RWPE2 (cell line): ENCODE data around the gene ECE1.

Experiments
- ATAC-seq: fragments of 200-7000 bp; cut with Tn5 transposase; 3 replicates; pipeline ENCODE4 v1.9.1; 2021; ENCODE audit warnings: low read depth
- DNase-seq: peaks from one replicate; pipeline ENCODE4 v3.0.0-alpha.2; 2020; ENCODE audit warnings: low spot score
- H3K27ac ChIP-seq: fragments of 450-650 bp; 2 replicates; pipeline ENCODE4 v1.5.1; 2017; ENCODE audit warnings: mild to moderate bottlenecking; ENCODE audit not compliant: poor library complexity, severe bottlenecking
- H3K27me3 ChIP-seq: fragments of 250-450 bp; sonication (Bioruptor Pico); 2 replicates; pipeline ENCODE4 v1.5.1; 2021; ENCODE audit warnings: mild to moderate bottlenecking, moderate library complexity; ENCODE audit not compliant: insufficient read depth, poor library complexity, severe bottlenecking
- H3K36me3 ChIP-seq: fragments of 250-450 bp; sonication (Bioruptor Pico); 2 replicates; pipeline ENCODE4 v1.5.1; 2020; ENCODE audit warnings: low read depth, mild to moderate bottlenecking, moderate library complexity
- H3K4me1 ChIP-seq: fragments of 250-450 bp; sonication (Bioruptor Pico); 2 replicates; pipeline ENCODE4 v1.5.1; 2021; ENCODE audit warnings: mild to moderate bottlenecking, moderate library complexity; ENCODE audit not compliant: insufficient read depth, poor library complexity, severe bottlenecking
- H3K4me3 ChIP-seq: fragments of 250-450 bp; sonication (Bioruptor Pico); 2 replicates; pipeline ENCODE4 v1.5.1; 2021; ENCODE audit warnings: mild to moderate bottlenecking, moderate library complexity; ENCODE audit not compliant: severe bottlenecking
- H3K9me3 ChIP-seq: fragments of 250-450 bp; sonication (Bioruptor Pico); 2 replicates; pipeline ENCODE4 v1.5.1; 2021; ENCODE audit warnings: mild to moderate bottlenecking, moderate library complexity; ENCODE audit not compliant: severe bottlenecking
- CTCF ChIP-seq: fragments of 450-650 bp; IDR thresholded peaks from one replicate; pipeline ENCODE4 v1.5.1; 2017; ENCODE audit warnings: mild to moderate bottlenecking, moderate library complexity; ENCODE audit not compliant: poor library complexity, severe bottlenecking

The ECE1 gene

DNA sequence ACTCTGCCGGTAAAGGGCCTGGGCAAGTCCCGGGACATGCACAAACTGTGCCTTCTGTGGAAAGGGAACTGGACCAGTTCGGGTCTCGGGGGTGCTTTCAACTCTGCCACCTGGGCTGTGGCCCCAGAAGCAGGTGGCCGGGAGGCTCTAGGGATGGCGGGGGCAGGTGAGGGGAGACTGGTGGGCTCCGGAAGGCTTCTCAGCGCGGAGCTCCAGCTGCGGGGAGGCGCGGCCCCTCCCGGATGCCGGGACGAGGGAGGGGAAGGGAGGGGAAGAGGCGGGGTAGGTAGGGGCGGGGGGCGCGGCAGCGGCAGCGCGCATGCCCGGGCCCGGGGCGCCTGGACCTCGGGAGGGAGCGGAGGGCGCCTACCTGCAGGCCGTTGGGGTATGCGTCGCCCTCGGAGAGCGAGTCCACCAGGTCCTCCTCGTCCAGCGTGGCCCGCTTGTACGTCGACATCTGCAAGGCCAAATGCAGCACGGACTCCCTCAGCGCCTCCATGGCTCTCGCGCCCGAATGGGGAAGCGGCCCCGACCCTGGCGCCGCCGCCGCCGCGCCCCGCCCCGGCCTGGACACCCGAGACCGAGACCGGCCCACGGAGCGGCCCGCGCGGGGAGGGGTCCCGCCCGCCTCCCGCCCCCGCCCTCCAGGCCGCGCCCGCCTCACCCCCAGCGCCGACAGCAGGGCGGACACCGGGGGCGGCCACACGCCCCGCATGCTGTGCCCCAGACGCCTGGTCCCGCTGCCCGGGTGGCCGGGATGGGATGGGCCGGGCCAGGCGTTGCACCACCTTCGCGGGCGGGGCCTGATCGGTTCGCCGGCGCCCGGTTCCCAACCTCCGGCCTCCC, at the start of gene ECE1:
ECE1 (minus strand) TSS at position 764 of the 846 bp plus-strand sequence; CDS start at position 715, 49 bp downstream.
- Histone ChIP-seq H3K27ac (peak within 1 kb of the TSS; percentile 39), H3K4me1 (peaks cover 9% of the 10 kb centered on the region)
- DNase-seq = no peak

GRCh38 chr1:21339356-21340229, 49.3 kb upstream of the ECE1 start:
- TF ChIP-seq CTCF = no peak
- ATAC-seq = no peak
- H3K4me1 ChIP-seq = peaks cover 31% of the 10 kb centered on the region
- no peak for DNase-seq
- H3K4me3 ChIP-seq = no peak overlapping the region
- no peaks in the 10 kb centered on the region for H3K9me3 ChIP-seq
- H3K27ac ChIP-seq = no peak overlapping the region
- no peaks in the 10 kb centered on the region for H3K27me3 ChIP-seq
- no peaks in the 10 kb centered on the region for H3K36me3 ChIP-seq

More for the DNA sequence above, at the start of gene ECE1:
- Histone ChIP-seq H3K27me3 (no peaks in the 10 kb centered on the region), H3K9me3 (no peaks in the 10 kb centered on the region), H3K36me3 (no peaks in the 10 kb centered on the region), H3K4me3 (peak within 1 kb of the TSS; percentile 66)
- ATAC-seq = peak; percentile 71
- TF ChIP-seq CTCF = no peak

DNA sequence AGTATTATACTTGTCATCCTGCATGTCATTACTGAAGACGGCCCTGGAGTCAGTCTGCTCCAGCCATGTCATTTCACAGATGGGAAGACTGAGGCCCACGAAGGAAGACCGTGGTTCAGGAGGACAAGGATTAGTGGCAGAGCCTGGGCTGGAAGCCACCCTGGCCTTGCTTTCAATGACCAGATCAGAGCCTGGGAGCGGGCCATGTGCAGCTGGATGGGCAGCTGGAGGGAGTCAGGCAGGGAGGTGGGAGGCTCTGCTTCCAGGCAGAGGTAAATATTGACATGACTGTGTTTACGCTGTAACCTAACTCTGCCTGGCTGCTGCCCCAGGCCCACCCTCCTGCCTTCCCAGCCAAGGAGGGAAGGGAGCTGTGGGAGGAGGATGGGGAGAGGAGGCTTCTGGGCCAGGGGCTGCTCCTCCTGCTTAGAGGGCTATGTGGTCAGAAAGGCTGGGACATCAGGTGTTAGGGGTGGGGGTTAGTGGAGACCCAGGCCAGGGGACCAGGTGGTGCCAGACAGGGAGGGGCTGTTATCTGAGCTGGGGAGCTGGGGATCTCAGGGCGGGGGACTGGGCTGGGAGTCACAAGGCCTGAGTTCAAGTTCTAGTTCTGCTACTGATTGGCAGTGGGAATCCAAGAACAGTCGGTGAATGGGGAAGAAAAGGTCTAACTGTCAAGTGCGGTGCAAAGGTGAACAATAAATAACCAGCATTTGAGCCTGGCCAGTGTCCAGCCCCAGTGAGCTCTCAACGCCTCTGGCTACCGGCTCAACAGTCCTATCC, 48.5 kb upstream of the ECE1 start:
- ATAC-seq (peak; percentile 11; the same call in 2 of the 3 replicates), DNase-seq (no peak)
- Histone ChIP-seq H3K4me1 (peaks cover 40% of the 10 kb centered on the region), H3K27ac (peak overlapping the region; percentile 25), H3K27me3 (no peaks in the 10 kb centered on the region), H3K9me3 (no peaks in the 10 kb centered on the region), H3K4me3 (no peak overlapping the region), H3K36me3 (no peaks in the 10 kb centered on the region)
- TF ChIP-seq CTCF = no peak

DNA sequence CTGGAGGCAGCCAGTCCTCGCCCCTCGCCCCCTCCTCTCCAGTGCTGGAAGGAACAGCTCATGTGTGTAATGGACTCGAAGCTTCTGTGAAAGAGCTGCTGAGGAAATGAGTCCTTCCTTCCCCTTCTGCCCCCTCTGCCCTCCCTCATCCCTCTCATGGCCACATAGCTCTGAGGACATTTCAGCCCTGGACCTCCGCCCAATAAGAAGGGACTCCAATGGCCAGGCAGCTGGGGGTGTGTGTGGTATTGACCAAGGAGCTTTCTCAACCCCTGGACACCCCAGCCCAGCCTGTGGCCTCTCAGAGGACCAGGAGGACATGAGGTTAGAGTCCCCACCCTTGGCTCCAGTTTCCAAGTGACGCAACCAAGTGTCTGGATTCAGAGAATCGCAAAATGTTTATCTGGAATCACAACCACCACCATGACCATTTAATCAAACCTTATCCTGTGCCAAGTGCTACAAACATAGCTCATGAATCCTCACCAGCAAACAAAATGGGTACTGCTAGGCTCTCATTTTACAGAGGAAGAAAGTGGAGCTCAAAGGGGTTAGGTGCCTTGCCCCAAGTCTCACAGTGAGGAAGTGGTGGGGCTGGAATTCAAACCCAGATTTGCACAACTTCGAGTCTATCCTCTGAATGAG, 47.8 kb upstream of the ECE1 start:
- no peaks in the 10 kb centered on the region for H3K9me3 ChIP-seq
- H3K27me3 ChIP-seq = no peaks in the 10 kb centered on the region
- ATAC-seq = no peak
- DNase-seq = no peak
- peak overlapping the region; percentile 25 for H3K27ac ChIP-seq
- TF ChIP-seq CTCF = no peak
- peaks cover 40% of the 10 kb centered on the region for H3K4me1 ChIP-seq
- H3K4me3 ChIP-seq = no peak overlapping the region
- no peaks in the 10 kb centered on the region for H3K36me3 ChIP-seq
